Thoracic aorta (tissue), 2 donors: ENCODE results near the gene JAKMIP1. TPM values are rescaled to one million over a fixed set of nuclear protein-coding genes. Genes with fewer than 3 reads are reported as not detected.

Source experiments
- ATAC-seq: fragments of 150-250 bp; one replicate; pipeline ENCODE4 v1.8.0; 2017; ENCODE audit warnings: low read depth; ENCODE audit not compliant: insufficient number of reproducible peaks, low FRiP score
- DNase-seq: peaks from one replicate; pipeline ENCODE4 v3.0.0-alpha.2; 2020; ENCODE audit warnings: low spot score
- H3K27ac ChIP-seq, 2 donors: fragments of 200-600 bp; sonication (generic); 1 replicate in 1 of 2; 2 replicates in 1 of 2; pipeline ENCODE4 v1.5.1; 2016; ENCODE audit warnings: mild to moderate bottlenecking in 2 of 2, moderate library complexity in 2 of 2
- H3K27me3 ChIP-seq: fragments of 200-600 bp; sonication (generic); replicated peaks from 2 replicates; pipeline ENCODE4 v1.6.0; 2016; ENCODE audit warnings: mild to moderate bottlenecking; ENCODE audit not compliant: insufficient read depth
- H3K36me3 ChIP-seq: fragments of 200-600 bp; sonication (generic); one replicate; pipeline ENCODE4 v1.5.1; 2016
- H3K4me1 ChIP-seq, 2 donors: fragments of 200-600 bp; sonication (generic); 1 replicate in 1 of 2; 2 replicates in 1 of 2; pipeline versions ENCODE4 v1.5.1 to v1.6.0; 2016; ENCODE audit warnings: low read depth in 2 of 2, mild to moderate bottlenecking in 1 of 2; ENCODE audit not compliant: control insufficient read depth in 1 of 2
- H3K4me3 ChIP-seq: fragments of 200-600 bp; sonication (generic); 2 replicates; pipeline ENCODE4 v1.5.1; 2016; ENCODE audit warnings: mild to moderate bottlenecking
- H3K9me3 ChIP-seq: fragments of 200-600 bp; sonication (generic); 2 replicates; pipeline ENCODE4 v1.5.1; 2016
- CTCF ChIP-seq: fragments of 200-600 bp; sonication (generic); IDR thresholded peaks from one replicate; pipeline ENCODE4 v1.5.1; 2019; ENCODE audit warnings: antibody characterized with exemption
- total RNA-seq, 2 donors: library from RNA; depleted of rRNA; stranded (reverse); fragments of >200 nt; gene quantifications; one replicate each; pipeline versions ENCODE4 v1.1.0 to v1.2.3, GENCODE V29; 2016

Gene JAKMIP1
- total RNA-seq, 2 donors from 2014 or later: 0.28 to 0.81 TPM

- Histone ChIP-seq H3K4me3 (no peak overlapping the region), H3K36me3 (no peaks in the 10 kb centered on the region), H3K4me1 (no peaks in the 10 kb centered on the region), H3K27me3 (no peaks in the 10 kb centered on the region), H3K9me3 (peaks cover 28% of the 10 kb centered on the region), H3K27ac (no peak overlapping the region)
- TF ChIP-seq CTCF: no peak
- DNase-seq: no peak
- ATAC-seq: no peak
These were observed 138.2 kb downstream of the JAKMIP1 start for GRCh38 chr4:6062133-6062532.

GRCh38 chr4:6059375-6059805 lies 141.0 kb downstream of the JAKMIP1 start:
- DNase-seq (no peak), ATAC-seq (no peak)
- H3K27ac ChIP-seq: no peak overlapping the region
- no peaks in the 10 kb centered on the region for H3K36me3 ChIP-seq
- H3K9me3 ChIP-seq: peaks cover 28% of the 10 kb centered on the region
- no peak for TF ChIP-seq CTCF
- H3K27me3 ChIP-seq: no peaks in the 10 kb centered on the region
- H3K4me1 ChIP-seq: no peaks in the 10 kb centered on the region
- no peak overlapping the region for H3K4me3 ChIP-seq

GRCh38 chr4:6058531-6059374 lies 141.6 kb downstream of the JAKMIP1 start:
- no peak overlapping the region for H3K27ac ChIP-seq
- ATAC-seq: no peak
- no peak for TF ChIP-seq CTCF
- DNase-seq: no peak
- H3K36me3 ChIP-seq: no peaks in the 10 kb centered on the region
- peaks cover 28% of the 10 kb centered on the region for H3K9me3 ChIP-seq
- H3K4me1 ChIP-seq: no peaks in the 10 kb centered on the region
- H3K27me3 ChIP-seq: no peaks in the 10 kb centered on the region
- no peak overlapping the region for H3K4me3 ChIP-seq

- DNase-seq: no peak
- no peak for TF ChIP-seq CTCF
- Histone ChIP-seq H3K9me3 (peaks cover 28% of the 10 kb centered on the region), H3K4me3 (no peak overlapping the region), H3K27me3 (no peaks in the 10 kb centered on the region), H3K27ac (no peak overlapping the region), H3K36me3 (no peaks in the 10 kb centered on the region), H3K4me1 (no peaks in the 10 kb centered on the region)
- ATAC-seq: no peak
These were observed 143.2 kb downstream of the JAKMIP1 start for GRCh38 chr4:6056976-6057766.

- Histone ChIP-seq H3K36me3 (no peaks in the 10 kb centered on the region), H3K9me3 (peaks cover 26% of the 10 kb centered on the region), H3K4me3 (no peak overlapping the region), H3K27me3 (no peaks in the 10 kb centered on the region), H3K27ac (no peak overlapping the region), H3K4me1 (no peaks in the 10 kb centered on the region)
- no peak for TF ChIP-seq CTCF
- no peak for DNase-seq
- no peak for ATAC-seq
These were observed 144.9 kb downstream of the JAKMIP1 start for GRCh38 chr4:6055436-6055835.
